Esophagus squamous epithelium (tissue), 4 donors: Measurements from ENCODE around the gene TFDP3.

Source experiments
- POLR2A ChIP-seq, 4 donors: fragments of 450-650 bp; IDR thresholded peaks; one replicate each; pipeline ENCODE4 v1.6.1; 2017; ENCODE audit warnings: antibody characterized with exemption in 4 of 4, mild to moderate bottlenecking in 4 of 4, moderate library complexity in 3 of 4
- TF ChIP-seq, protein P1 (sequence below), 6 experiments: fragments of 450-650 bp in 4 of 6; fragments of 200-600 bp in 2 of 6; sonication (generic) in 2 of 6; IDR thresholded peaks; one replicate each; pipeline ENCODE4 v1.5.1; 2016 to 2019; ENCODE audit warnings: antibody characterized with exemption in 6 of 6, mild to moderate bottlenecking in 4 of 6, moderate library complexity in 4 of 6

DNA sequence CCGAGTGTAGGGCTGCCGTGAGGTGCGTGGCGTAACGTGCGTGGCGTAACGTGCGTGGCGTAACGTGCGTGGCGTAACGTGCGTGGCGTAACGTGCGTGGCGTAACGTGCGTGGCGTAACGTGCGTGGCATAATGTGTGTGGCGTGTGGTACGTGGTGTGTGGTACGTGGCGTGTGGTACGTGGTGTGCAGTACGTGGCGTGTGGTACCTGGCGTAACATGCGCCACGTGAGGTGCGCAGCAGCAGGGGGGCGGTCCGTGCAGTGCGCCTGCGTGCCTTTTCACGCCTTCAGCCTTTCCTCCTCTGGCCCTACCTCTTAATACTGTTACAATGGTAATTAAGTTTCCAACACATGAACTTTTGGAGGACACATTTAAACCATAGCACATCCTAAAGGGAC is at the start of gene TFDP3:
- TF ChIP-seq, protein P1, sequence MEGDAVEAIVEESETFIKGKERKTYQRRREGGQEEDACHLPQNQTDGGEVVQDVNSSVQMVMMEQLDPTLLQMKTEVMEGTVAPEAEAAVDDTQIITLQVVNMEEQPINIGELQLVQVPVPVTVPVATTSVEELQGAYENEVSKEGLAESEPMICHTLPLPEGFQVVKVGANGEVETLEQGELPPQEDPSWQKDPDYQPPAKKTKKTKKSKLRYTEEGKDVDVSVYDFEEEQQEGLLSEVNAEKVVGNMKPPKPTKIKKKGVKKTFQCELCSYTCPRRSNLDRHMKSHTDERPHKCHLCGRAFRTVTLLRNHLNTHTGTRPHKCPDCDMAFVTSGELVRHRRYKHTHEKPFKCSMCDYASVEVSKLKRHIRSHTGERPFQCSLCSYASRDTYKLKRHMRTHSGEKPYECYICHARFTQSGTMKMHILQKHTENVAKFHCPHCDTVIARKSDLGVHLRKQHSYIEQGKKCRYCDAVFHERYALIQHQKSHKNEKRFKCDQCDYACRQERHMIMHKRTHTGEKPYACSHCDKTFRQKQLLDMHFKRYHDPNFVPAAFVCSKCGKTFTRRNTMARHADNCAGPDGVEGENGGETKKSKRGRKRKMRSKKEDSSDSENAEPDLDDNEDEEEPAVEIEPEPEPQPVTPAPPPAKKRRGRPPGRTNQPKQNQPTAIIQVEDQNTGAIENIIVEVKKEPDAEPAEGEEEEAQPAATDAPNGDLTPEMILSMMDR (IDR thresholded peaks at IDR 0.05), result no peak
- TF ChIP-seq POLR2A (IDR thresholded peaks at IDR 0.05), result no peak
